ENCODE measurements around the gene SHISA5. TPM values are rescaled to one million over a fixed set of nuclear protein-coding genes. Genes with fewer than 3 reads are reported as not detected.
A peak's percentile ranks its signal among the peaks of the same experiment; 100 is the strongest.

SHISA5 gene
- polyA plus RNA-seq, 3 donors, result 147 to 266 (median 242) TPM

- no peak for DNase-seq
- no peak overlapping the region for H3K4me2 ChIP-seq (replicated peaks; ENCODE audit: extremely low read depth, low read length, poor library complexity, severe bottlenecking)
- H3K4me3 ChIP-seq (replicated peaks in 1 of 3; ENCODE audit: low read depth in 2 of 3, low read length in 3 of 3), result no peak overlapping the region
- H3K36me3 ChIP-seq (replicated peaks in 1 of 2; ENCODE audit: control insufficient read depth in 1 of 2, insufficient read depth in 2 of 2, low read length in 2 of 2), result peaks cover 51 to 69% of the 10 kb centered on the region in 2 donors
- H3K79me2 ChIP-seq (ENCODE audit: insufficient read depth, low read length), result no peaks in the 10 kb centered on the region
- no peak overlapping the region for H2AFZ ChIP-seq (ENCODE audit: insufficient read depth, low read depth, low read length, poor library complexity, severe bottlenecking)
- H3K36me3 Mint-ChIP-seq, result peaks cover 39 to 60% of the 10 kb centered on the region in 2 donors
- H3K9me3 Mint-ChIP-seq, result no peaks in the 10 kb centered on the region
- no peaks in the 10 kb centered on the region for H4K20me1 ChIP-seq (ENCODE audit: insufficient read depth, low read length)
- peaks cover 23% of the 10 kb centered on the region for H3K4me1 Mint-ChIP-seq
- H3K27ac Mint-ChIP-seq, result peak overlapping the region in 1 of 7 donors; percentile 26
- no peak overlapping the region for H3K4me3 Mint-ChIP-seq
- H3K27ac ChIP-seq (ENCODE audit: low read depth in 1 of 2, low read length in 2 of 2), result no peak overlapping the region
- H3K9me3 ChIP-seq (replicated peaks in 1 of 2; ENCODE audit: control insufficient read depth in 1 of 2, insufficient read depth in 1 of 2, low read length in 2 of 2), result no peaks in the 10 kb centered on the region
- no peak for TF ChIP-seq CTCF (IDR thresholded peaks at IDR 0.05)
- peaks cover 10 to 34% of the 10 kb centered on the region in 2 donors for H3K4me1 ChIP-seq (ENCODE audit: control insufficient read depth in 1 of 2, insufficient read depth in 2 of 2, low read length in 2 of 2)
- H3K9ac ChIP-seq (ENCODE audit: insufficient read depth, low read length, poor library complexity, severe bottlenecking), result no peak overlapping the region
- H3K27me3 ChIP-seq (ENCODE audit: control insufficient read depth in 2 of 2, insufficient read depth in 2 of 2, low read length in 2 of 2), result no peaks in the 10 kb centered on the region
- 84% methylated on average over 5 of the region's 9 CpGs for WGBS (ENCODE audit: insufficient coverage)
- no peaks in the 10 kb centered on the region for H3K27me3 Mint-ChIP-seq (ENCODE audit: low read depth in 3 of 3)
- intact Hi-C loops (cut with micrococcal nuclease), result no loop called here
Measured at GRCh38 chr3:48519277-48519643, 15.3 kb upstream of the SHISA5 start.

- Mint-ChIP-seq H3K4me1 (peaks cover 18% of the 10 kb centered on the region), H3K27ac (peak overlapping the region in 1 of 7 donors; percentile 26), H3K9me3 (no peaks in the 10 kb centered on the region), H3K36me3 (peaks cover 37 to 55% of the 10 kb centered on the region in 2 donors), H3K4me3 (no peak overlapping the region), H3K27me3 (ENCODE audit: low read depth in 3 of 3) (no peaks in the 10 kb centered on the region)
- no peak for DNase-seq
- Histone ChIP-seq H3K36me3 (replicated peaks in 1 of 2; ENCODE audit: control insufficient read depth in 1 of 2, insufficient read depth in 2 of 2, low read length in 2 of 2) (peaks cover 50 to 64% of the 10 kb centered on the region in 2 donors), H4K20me1 (ENCODE audit: insufficient read depth, low read length) (no peaks in the 10 kb centered on the region), H3K4me1 (ENCODE audit: control insufficient read depth in 1 of 2, insufficient read depth in 2 of 2, low read length in 2 of 2) (peaks cover 5 to 29% of the 10 kb centered on the region in 2 donors), H3K27me3 (ENCODE audit: control insufficient read depth in 2 of 2, insufficient read depth in 2 of 2, low read length in 2 of 2) (no peaks in the 10 kb centered on the region), H3K9ac (ENCODE audit: insufficient read depth, low read length, poor library complexity, severe bottlenecking) (no peak overlapping the region), H3K9me3 (replicated peaks in 1 of 2; ENCODE audit: control insufficient read depth in 1 of 2, insufficient read depth in 1 of 2, low read length in 2 of 2) (no peaks in the 10 kb centered on the region), H3K4me3 (replicated peaks in 1 of 3; ENCODE audit: low read depth in 2 of 3, low read length in 3 of 3) (no peak overlapping the region), H3K27ac (ENCODE audit: low read depth in 1 of 2, low read length in 2 of 2) (no peak overlapping the region), H2AFZ (ENCODE audit: insufficient read depth, low read depth, low read length, poor library complexity, severe bottlenecking) (no peak overlapping the region), H3K4me2 (replicated peaks; ENCODE audit: extremely low read depth, low read length, poor library complexity, severe bottlenecking) (no peak overlapping the region), H3K79me2 (ENCODE audit: insufficient read depth, low read length) (no peaks in the 10 kb centered on the region)
- TF ChIP-seq CTCF (IDR thresholded peaks at IDR 0.05), result no peak
- intact Hi-C loops (cut with micrococcal nuclease), result no loop called here
- 52% methylated on average over 7 of the region's 12 CpGs for WGBS (ENCODE audit: insufficient coverage)
Measured at GRCh38 chr3:48518638-48519276, 14.8 kb upstream of the SHISA5 start.

Data from CD14-positive monocyte (primary cell).